GM06990 (cell line): Measurements from ENCODE around the gene GLO1.

ENCODE experiments used
- DNase-seq: peaks from one replicate; pipeline ENCODE4 v3.0.0-alpha.2; 2011; ENCODE audit not compliant: insufficient read length; ENCODE audit errors: extremely low read depth
- H3K27me3 ChIP-seq: replicated peaks from 2 replicates; pipeline ENCODE4 v1.6.0; 2011; ENCODE audit warnings: low read length; ENCODE audit not compliant: control insufficient read depth, insufficient read depth
- H3K36me3 ChIP-seq: 2 replicates; pipeline ENCODE4 v1.5.1; 2011; ENCODE audit warnings: low read length; ENCODE audit not compliant: control insufficient read depth, insufficient read depth
- H3K4me3 ChIP-seq: replicated peaks from 2 replicates; pipeline ENCODE4 v1.5.1; 2011; ENCODE audit warnings: low read depth, mild to moderate bottlenecking, control low read depth, low read length
- CTCF ChIP-seq: IDR thresholded peaks from 2 replicates; pipeline ENCODE4 v1.5.1; 2011; ENCODE audit warnings: low read length, control low read depth, mild to moderate bottlenecking, inconsistent platforms; ENCODE audit not compliant: insufficient read depth, poor library complexity, severe bottlenecking

GLO1 gene

GRCh38 chr6:38736951-38737350, 34.0 kb upstream of the GLO1 start:
- no peaks in the 10 kb centered on the region for H3K36me3 ChIP-seq
- TF ChIP-seq CTCF = no peak
- H3K4me3 ChIP-seq = no peak overlapping the region
- H3K27me3 ChIP-seq = no peaks in the 10 kb centered on the region
- DNase-seq = no peak

GRCh38 chr6:38730140-38730862, 27.4 kb upstream of the GLO1 start:
- DNase-seq = no peak
- H3K36me3 ChIP-seq = no peaks in the 10 kb centered on the region
- no peaks in the 10 kb centered on the region for H3K27me3 ChIP-seq
- H3K4me3 ChIP-seq = no peak overlapping the region
- TF ChIP-seq CTCF = no peak

DNA sequence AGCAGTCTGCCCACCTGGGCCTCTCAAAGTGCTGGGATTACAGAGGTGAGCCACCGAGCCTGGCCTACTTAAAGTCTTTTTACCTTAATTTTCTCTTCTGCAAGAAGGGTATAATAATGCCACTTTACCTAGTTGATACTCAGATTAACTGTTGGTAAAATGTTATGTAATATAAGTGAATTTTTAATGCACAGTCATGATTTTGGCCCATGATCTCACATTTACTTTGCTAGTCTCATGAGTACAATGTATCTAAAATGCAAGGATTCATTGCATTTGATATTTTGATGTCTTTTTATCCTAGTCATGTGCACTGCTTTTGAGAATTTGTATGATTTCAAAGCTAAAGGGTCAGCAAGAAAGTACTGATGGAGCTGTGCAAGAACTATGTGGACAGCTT, 25.3 kb upstream of the GLO1 start:
- H3K4me3 ChIP-seq = no peak overlapping the region
- no peaks in the 10 kb centered on the region for H3K27me3 ChIP-seq
- H3K36me3 ChIP-seq = no peaks in the 10 kb centered on the region
- TF ChIP-seq CTCF = no peak
- DNase-seq = no peak

- no peaks in the 10 kb centered on the region for H3K36me3 ChIP-seq
- no peak for TF ChIP-seq CTCF
- no peak overlapping the region for H3K4me3 ChIP-seq
- no peaks in the 10 kb centered on the region for H3K27me3 ChIP-seq
- DNase-seq = no peak
Observed at GRCh38 chr6:38725414-38726183, 22.7 kb upstream of the GLO1 start.

DNA sequence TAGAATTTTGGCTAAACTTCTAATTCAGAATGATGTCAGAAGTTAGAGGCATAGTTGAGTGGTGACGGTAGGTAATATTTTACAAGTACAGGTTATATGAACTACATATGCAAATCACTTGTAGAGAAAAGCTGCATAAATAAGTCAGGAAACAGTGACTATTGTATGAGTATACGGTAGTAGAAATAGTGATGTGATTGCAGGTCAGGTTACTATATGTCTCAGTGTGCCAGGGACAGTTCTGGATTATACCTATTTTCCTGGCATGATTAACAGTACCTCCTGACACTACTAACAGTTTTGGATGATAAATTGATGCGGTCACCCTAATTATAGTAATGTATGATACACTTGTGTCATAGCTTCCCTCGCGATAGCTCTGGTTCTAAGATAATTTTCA, 21.4 kb upstream of the GLO1 start:
- no peak for TF ChIP-seq CTCF
- no peak overlapping the region for H3K4me3 ChIP-seq
- no peaks in the 10 kb centered on the region for H3K27me3 ChIP-seq
- DNase-seq = no peak
- no peaks in the 10 kb centered on the region for H3K36me3 ChIP-seq
